IMR-90 (cell line): Measurements from ENCODE around the gene GABPB2. TPM values are rescaled to one million over a fixed set of nuclear protein-coding genes. Genes with fewer than 3 reads are reported as not detected.

ENCODE experiments used
- ATAC-seq: fragments of 200-7000 bp; cut with Tn5 transposase; 2 replicates; pipeline ENCODE4 v1.9.1; 2020; ENCODE audit warnings: low read depth, mild to moderate bottlenecking, moderate library complexity
- BruUV-seq: library from RNA; stranded (reverse); fragments of 400-500 nt; replicated peaks from 2 replicates; lab custom pipeline; 2021; lab: Mats Ljungman, UMichigan
- CTCF ChIA-PET: fragments of 300-600 bp; formaldehyde crosslinking; extraction: SDS; loops from one replicate; lab custom pipeline; 2021; ENCODE audit warnings: antibody characterized with exemption; lab: Yijun Ruan, JAX
- POLR2A ChIA-PET: fragments of 300-600 bp; sonication (Branson Sonifier 250); formaldehyde crosslinking; loops from one replicate; lab custom pipeline; 2022; ENCODE audit warnings: antibody characterized with exemption; ENCODE audit not compliant: unreplicated experiment; lab: Charles Lee
- DNase-seq: peaks from one replicate; pipeline ENCODE4 v3.0.0; 2013
- H2AFZ ChIP-seq: replicated peaks from 2 replicates; pipeline ENCODE3; 2013; ENCODE audit warnings: low read length, mild to moderate bottlenecking; ENCODE audit not compliant: poor library complexity
- H2AK5ac ChIP-seq: 2 replicates; pipeline ENCODE4 v1.6.1; 2013; ENCODE audit warnings: low read depth, low read length, inconsistent platforms
- H2AK9ac ChIP-seq: replicated peaks from 2 replicates; pipeline ENCODE3; 2013; ENCODE audit warnings: mild to moderate bottlenecking, low read depth, low read length, moderate library complexity; ENCODE audit not compliant: poor library complexity
- H2BK120ac ChIP-seq: 2 replicates; pipeline ENCODE4 v1.6.1; 2013; ENCODE audit warnings: low read depth, low read length, inconsistent platforms
- H2BK15ac ChIP-seq: 3 replicates; pipeline ENCODE4 v1.6.1; 2013; ENCODE audit warnings: low read depth, low read length, inconsistent platforms
- H2BK20ac ChIP-seq: 2 replicates; pipeline ENCODE4 v1.6.1; 2013; ENCODE audit warnings: low read depth, mild to moderate bottlenecking, inconsistent platforms, low read length, moderate library complexity
- H2BK5ac ChIP-seq: 2 replicates; pipeline ENCODE4 v1.6.1; 2013; ENCODE audit warnings: mild to moderate bottlenecking, low read depth, low read length, inconsistent platforms; ENCODE audit not compliant: poor library complexity, severe bottlenecking
- H3K14ac ChIP-seq: replicated peaks from 2 replicates; pipeline ENCODE4 v1.6.1; 2013; ENCODE audit warnings: low read depth, low read length, inconsistent platforms
- H3K18ac ChIP-seq: 2 replicates; pipeline ENCODE4 v1.6.1; 2013; ENCODE audit warnings: low read depth, low read length, control low read depth
- H3K23ac ChIP-seq: 2 replicates; pipeline ENCODE4 v1.6.1; 2013; ENCODE audit warnings: low read depth, low read length, inconsistent platforms
- H3K27ac ChIP-seq: 2 replicates; pipeline ENCODE4 v1.5.1; 2013; ENCODE audit warnings: mild to moderate bottlenecking, control low read depth, low read length; ENCODE audit not compliant: insufficient read depth
- H3K27me3 ChIP-seq: 2 replicates; pipeline ENCODE4 v1.6.1; 2013; ENCODE audit warnings: low read length; ENCODE audit not compliant: control insufficient read depth, insufficient read depth
- H3K36me3 ChIP-seq: 2 replicates; pipeline ENCODE4 v1.6.1; 2013; ENCODE audit warnings: low read length, mixed read lengths; ENCODE audit not compliant: control insufficient read depth, insufficient read depth
- H3K4ac ChIP-seq: 2 replicates; pipeline ENCODE4 v1.6.1; 2013; ENCODE audit warnings: low read depth, low read length, inconsistent platforms
- H3K4me1 ChIP-seq: 2 replicates; pipeline ENCODE4 v1.6.1; 2013; ENCODE audit warnings: low read length, mixed read lengths; ENCODE audit not compliant: control insufficient read depth, insufficient read depth
- H3K4me2 ChIP-seq: 2 replicates; pipeline ENCODE4 v1.6.1; 2013; ENCODE audit warnings: low read depth, mild to moderate bottlenecking, control low read depth, low read length, moderate library complexity
- H3K4me3 ChIP-seq: 2 replicates; pipeline ENCODE4 v1.5.1; 2013; ENCODE audit warnings: low read depth, mild to moderate bottlenecking, control low read depth, low read length, moderate library complexity; ENCODE audit not compliant: insufficient read depth
- H3K56ac ChIP-seq: 2 replicates; pipeline ENCODE4 v1.6.1; 2013; ENCODE audit warnings: low read length, inconsistent platforms; ENCODE audit not compliant: insufficient read depth; ENCODE audit errors: extremely low read depth
- H3K79me1 ChIP-seq, 2 experiments: 2 replicates each; pipeline ENCODE4 v1.6.1; 2013; ENCODE audit warnings: low read length in 2 of 2, inconsistent platforms in 1 of 2, low read depth in 1 of 2
- H3K9ac ChIP-seq: 2 replicates; pipeline ENCODE4 v1.6.1; 2013; ENCODE audit warnings: low read depth, low read length, control low read depth
- H3K9me1 ChIP-seq: 2 replicates; pipeline ENCODE4 v1.6.1; 2013; ENCODE audit warnings: low read length, inconsistent platforms; ENCODE audit not compliant: insufficient read depth
- H3K9me3 ChIP-seq: 2 replicates; pipeline ENCODE4 v1.6.1; 2013; ENCODE audit warnings: low read length; ENCODE audit not compliant: control insufficient read depth, insufficient read depth
- H4K20me1 ChIP-seq: 2 replicates; pipeline ENCODE4 v1.6.1; 2013; ENCODE audit warnings: low read length, inconsistent platforms; ENCODE audit not compliant: insufficient read depth
- H4K5ac ChIP-seq: 2 replicates; pipeline ENCODE4 v1.6.1; 2013; ENCODE audit warnings: mild to moderate bottlenecking, low read depth, low read length, control low read depth
- H4K8ac ChIP-seq, 2 experiments: 2 replicates each; pipeline ENCODE4 v1.6.1; 2013; ENCODE audit warnings: low read depth in 2 of 2, low read length in 2 of 2, control low read depth in 1 of 2, inconsistent platforms in 1 of 2
- H4K91ac ChIP-seq: 2 replicates; pipeline ENCODE4 v1.6.1; 2013; ENCODE audit warnings: low read depth, low read length, inconsistent platforms; ENCODE audit not compliant: insufficient read depth
- CEBPB ChIP-seq: IDR thresholded peaks from 2 replicates; pipeline ENCODE4 v1.6.1; 2012; ENCODE audit warnings: low read depth, low read length, improper control_type of control experiment
- CHD1 ChIP-seq: IDR thresholded peaks from 2 replicates; pipeline ENCODE4 v1.6.1; 2012; ENCODE audit warnings: low read depth, low read length, improper control_type of control experiment
- CTCF ChIP-seq: conservative IDR thresholded peaks from 2 replicates; pipeline ENCODE4 v1.5.1; 2012; ENCODE audit warnings: mild to moderate bottlenecking, low read depth, low read length, improper control_type of control experiment
- ELK1 ChIP-seq: fragments of 150-350 bp; IDR thresholded peaks from 2 replicates; pipeline ENCODE4 v1.6.1; 2016; ENCODE audit warnings: low read depth, mild to moderate bottlenecking, low read length, moderate library complexity, borderline replicate concordance
- MAFK ChIP-seq: IDR thresholded peaks from 2 replicates; pipeline ENCODE4 v1.6.1; 2012; ENCODE audit warnings: low read depth, low read length, improper control_type of control experiment
- MAZ ChIP-seq: IDR thresholded peaks from 2 replicates; pipeline ENCODE4 v1.6.1; 2012; ENCODE audit warnings: low read depth, mild to moderate bottlenecking, low read length, improper control_type of control experiment, moderate library complexity, borderline replicate concordance
- MXI1 ChIP-seq: IDR thresholded peaks from 2 replicates; pipeline ENCODE4 v1.6.1; 2012; ENCODE audit warnings: low read depth, mild to moderate bottlenecking, low read length, moderate library complexity, borderline replicate concordance
- RAD21 ChIP-seq: IDR thresholded peaks from 2 replicates; pipeline ENCODE4 v1.6.1; 2012; ENCODE audit warnings: low read length, improper control_type of control experiment
- RCOR1 ChIP-seq: IDR thresholded peaks from 2 replicates; pipeline ENCODE4 v1.6.1; 2012; ENCODE audit warnings: mild to moderate bottlenecking, low read length, improper control_type of control experiment; ENCODE audit not compliant: insufficient replicate concordance
- RFX5 ChIP-seq: IDR thresholded peaks from 2 replicates; pipeline ENCODE4 v1.8.0; 2012; ENCODE audit warnings: low read depth, mild to moderate bottlenecking, low read length, moderate library complexity
- SMC3 ChIP-seq: fragments of 150-350 bp; IDR thresholded peaks from 2 replicates; pipeline ENCODE4 v1.6.1; 2016; ENCODE audit warnings: low read depth, mild to moderate bottlenecking, antibody characterized with exemption, low read length, moderate library complexity
- USF2 ChIP-seq: fragments of 150-350 bp; IDR thresholded peaks from 2 replicates; pipeline ENCODE4 v1.6.1; 2017; ENCODE audit warnings: mild to moderate bottlenecking, antibody characterized with exemption, low read length, low read depth
- WGBS, 2 experiments: methylation state at CpG; one replicate each; pipeline versions ENCODE4 v1.1.5 to v1.1.7; 2013; ENCODE audit warnings: missing lambda C conversion rate in 2 of 2; ENCODE audit not compliant: insufficient read length in 1 of 2; ENCODE audit errors: extremely low coverage in 2 of 2; 5-methylcytosine and 5-hydroxymethylcytosine counted together
- dilution Hi-C: fragments of 300-500 bp; cut with HindIII; formaldehyde crosslinking; loops from one replicate; pipeline ENCODE4 v1.14.3; 2018; ENCODE audit warnings: low sequenced_read_pairs; ENCODE audit not compliant: unreplicated experiment
- in situ Hi-C: fragments of 300-500 bp; cut with MboI; formaldehyde crosslinking; loops from 3 replicates; pipeline ENCODE4 v1.14.3; 2019; ENCODE audit warnings: low sequenced_read_pairs, inconsistent platforms, mixed read lengths
- intact Hi-C: fragments of 100-400 bp; cut with micrococcal nuclease; formaldehyde crosslinking; loops from 2 replicates; pipeline ENCODE4 v1.10.0; 2022
- polyA plus RNA-seq, 3 experiments: library from polyadenylated mRNA; depleted of rRNA; stranded (reverse); fragments of >200 nt; gene quantifications; 2 replicates each; pipeline ENCODE4 v1.2.3, GENCODE V29; 2012; ENCODE audit warnings: low replicate concordance in 1 of 3
- total RNA-seq: library from RNA; depleted of rRNA; stranded (reverse); fragments of >200 nt; gene quantifications from 2 replicates; pipeline ENCODE4 v1.2.3, GENCODE V29; 2012

The GABPB2 gene
- total and polyA plus RNA-seq, 2 of the 4 experiments (the other 2 are of a cell fraction) = 7.5 to 12.9 TPM

GRCh38 chr1:151061704-151062103 lies 8.9 kb upstream of the GABPB2 start:
- Histone ChIP-seq H3K4me2 (peak overlapping the region; percentile 98), H2BK20ac (no peak overlapping the region), H3K4me1 (peaks cover 12% of the 10 kb centered on the region), H4K91ac (no peak overlapping the region), H4K5ac (0 out of 2 replicates have a peak overlapping the region, but pooled peaks have one; percentile 19), H3K27ac (peak overlapping the region; percentile 13; the same call in 1 of the 2 replicates), H2BK5ac (peak overlapping the region; percentile 90), H3K9ac (0 out of 2 replicates have a peak overlapping the region, but pooled peaks have one; percentile 10), H3K27me3 (no peaks in the 10 kb centered on the region), H3K4me3 (peak overlapping the region; percentile 89; the same call in 1 of the 2 replicates), H3K4ac (peak overlapping the region; percentile 32; the same call in 1 of the 2 replicates), H2BK120ac (peak overlapping the region; percentile 23; the same call in 1 of the 2 replicates), H3K14ac (peak overlapping the region; percentile 16; the same call in 1 of the 2 replicates), H4K8ac (peak overlapping the region; percentile 46 to 94; a peak in 1 of 4 replicates), H2BK15ac (no peak overlapping the region), H4K20me1 (peaks cover 24% of the 10 kb centered on the region), H2AK5ac (no peak overlapping the region), H3K36me3 (peaks cover 5% of the 10 kb centered on the region), H3K9me1 (peaks cover 9% of the 10 kb centered on the region), H3K18ac (no peak overlapping the region; the same call in 1 of the 2 replicates), H3K79me1 (peaks cover 18 to 60% of the 10 kb centered on the region in 2 experiments), H2AFZ (no peak overlapping the region), H3K23ac (peak overlapping the region; percentile 60; the same call in 1 of the 2 replicates), H3K56ac (0 out of 2 replicates have a peak overlapping the region, but pooled peaks have one; percentile 3), H2AK9ac (no peak overlapping the region), H3K9me3 (no peaks in the 10 kb centered on the region)
- DNase-seq = no peak
- no peak for ATAC-seq
- no peak for TF ChIP-seq MAZ
- TF ChIP-seq ELK1 = no peak
- TF ChIP-seq MAFK = no peak
- TF ChIP-seq USF2 = no peak
- TF ChIP-seq CEBPB = no peak
- no peak for TF ChIP-seq RAD21
- TF ChIP-seq RCOR1 = no peak
- TF ChIP-seq CHD1 = no peak
- no peak for TF ChIP-seq SMC3
- TF ChIP-seq MXI1 = no peak
- TF ChIP-seq CTCF = no peak
- TF ChIP-seq RFX5 = no peak
- intact Hi-C loops (loop anchor here (5.0 kb wide), 1 partner anchor 54 kb away; the partner anchor contains the start of genes MINDY1 and PRUNE1), dilution Hi-C loops (no loop called here), in situ Hi-C loops (no loop called here)
- WGBS, 2 experiments = no CpG with 5 or more reads among the region's 2 CpGs
- ChIA-PET POLR2A (no interaction called here), CTCF (interaction anchor here (0.6 kb wide), 1 partner anchor 143 kb away, joined by 3 read pairs; no protein-coding TSS in a partner anchor)
- BruUV-seq = no TSS peak
